A549 (cell line): ENCODE measurements around the gene SLC17A8.

ENCODE experiments used
- BHLHE40 ChIP-seq: IDR thresholded peaks from 2 replicates; pipeline ENCODE4 v1.6.1; 2012; ENCODE audit warnings: low read depth, low read length, inconsistent platforms
- MYC ChIP-seq: IDR thresholded peaks from 2 replicates; pipeline ENCODE4 v1.6.1; 2012; ENCODE audit warnings: mild to moderate bottlenecking, inconsistent platforms, low read length, improper control_type of control experiment, borderline replicate concordance
- PHF8 ChIP-seq: fragments of 200-600 bp; sonication (generic); IDR thresholded peaks from 2 replicates; pipeline ENCODE4 v1.6.1; 2016; ENCODE audit warnings: low read depth, mild to moderate bottlenecking, antibody characterized with exemption, moderate library complexity, borderline replicate concordance
- POLR2A ChIP-seq: IDR thresholded peaks from 2 replicates; pipeline ENCODE4 v1.6.1; 2012; ENCODE audit warnings: mild to moderate bottlenecking, low read length
- RFX5 ChIP-seq: fragments of 450-650 bp; IDR thresholded peaks from 2 replicates; pipeline ENCODE4 v1.7.1; 2014; ENCODE audit warnings: antibody characterized with exemption, mild to moderate bottlenecking, moderate library complexity
- TF ChIP-seq, protein P1 (sequence below): fragments of 200-600 bp; sonication (generic); IDR thresholded peaks from 2 replicates; pipeline ENCODE4 v1.6.1; 2016; ENCODE audit warnings: antibody characterized with exemption, mild to moderate bottlenecking, moderate library complexity
- TF ChIP-seq, protein P2 (sequence below): fragments of >200 bp; sonication (Bioruptor Twin); formaldehyde crosslinking; IDR thresholded peaks from 3 replicates; pipeline ENCODE4 v1.5.1; 2016

DNA sequence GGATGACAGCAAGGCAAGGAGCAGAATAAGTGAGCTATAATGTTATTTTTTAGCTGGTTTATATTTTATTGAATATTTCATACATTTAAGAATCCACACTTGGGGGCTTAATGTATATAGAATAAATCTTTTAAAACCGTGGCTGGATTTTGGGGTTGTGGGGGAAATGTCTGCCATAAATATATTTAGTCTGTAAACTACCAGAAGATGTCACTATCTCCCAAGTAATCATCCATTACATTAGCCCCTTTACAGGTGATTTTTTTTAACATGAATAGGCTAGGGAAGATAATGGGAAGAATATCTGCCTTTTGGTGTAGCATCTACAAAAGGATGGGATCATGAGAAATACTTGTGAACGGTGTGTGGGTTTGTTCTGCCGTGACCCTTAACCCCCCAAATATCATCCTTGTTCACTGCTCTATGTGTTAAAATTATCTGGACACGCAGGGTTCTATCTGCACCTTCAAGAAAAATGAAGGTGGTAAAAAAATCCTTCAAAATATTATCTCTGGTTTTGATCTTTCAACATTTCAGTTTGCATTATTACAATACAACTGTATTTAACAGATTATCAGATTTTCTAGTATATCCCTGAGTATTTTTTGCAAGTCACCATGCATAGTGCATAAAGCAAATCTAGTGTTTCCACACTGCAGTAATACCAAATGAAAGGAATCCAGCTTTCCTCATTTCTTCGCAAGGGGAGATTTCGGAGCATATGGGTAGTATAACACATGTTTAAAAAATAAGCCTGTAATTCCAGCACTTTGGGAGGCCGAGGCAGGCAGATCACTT is 8.0 kb upstream of the SLC17A8 start:
- TF ChIP-seq POLR2A: no peak
- no peak for TF ChIP-seq BHLHE40
- no peak for TF ChIP-seq MYC
- TF ChIP-seq, protein P1, sequence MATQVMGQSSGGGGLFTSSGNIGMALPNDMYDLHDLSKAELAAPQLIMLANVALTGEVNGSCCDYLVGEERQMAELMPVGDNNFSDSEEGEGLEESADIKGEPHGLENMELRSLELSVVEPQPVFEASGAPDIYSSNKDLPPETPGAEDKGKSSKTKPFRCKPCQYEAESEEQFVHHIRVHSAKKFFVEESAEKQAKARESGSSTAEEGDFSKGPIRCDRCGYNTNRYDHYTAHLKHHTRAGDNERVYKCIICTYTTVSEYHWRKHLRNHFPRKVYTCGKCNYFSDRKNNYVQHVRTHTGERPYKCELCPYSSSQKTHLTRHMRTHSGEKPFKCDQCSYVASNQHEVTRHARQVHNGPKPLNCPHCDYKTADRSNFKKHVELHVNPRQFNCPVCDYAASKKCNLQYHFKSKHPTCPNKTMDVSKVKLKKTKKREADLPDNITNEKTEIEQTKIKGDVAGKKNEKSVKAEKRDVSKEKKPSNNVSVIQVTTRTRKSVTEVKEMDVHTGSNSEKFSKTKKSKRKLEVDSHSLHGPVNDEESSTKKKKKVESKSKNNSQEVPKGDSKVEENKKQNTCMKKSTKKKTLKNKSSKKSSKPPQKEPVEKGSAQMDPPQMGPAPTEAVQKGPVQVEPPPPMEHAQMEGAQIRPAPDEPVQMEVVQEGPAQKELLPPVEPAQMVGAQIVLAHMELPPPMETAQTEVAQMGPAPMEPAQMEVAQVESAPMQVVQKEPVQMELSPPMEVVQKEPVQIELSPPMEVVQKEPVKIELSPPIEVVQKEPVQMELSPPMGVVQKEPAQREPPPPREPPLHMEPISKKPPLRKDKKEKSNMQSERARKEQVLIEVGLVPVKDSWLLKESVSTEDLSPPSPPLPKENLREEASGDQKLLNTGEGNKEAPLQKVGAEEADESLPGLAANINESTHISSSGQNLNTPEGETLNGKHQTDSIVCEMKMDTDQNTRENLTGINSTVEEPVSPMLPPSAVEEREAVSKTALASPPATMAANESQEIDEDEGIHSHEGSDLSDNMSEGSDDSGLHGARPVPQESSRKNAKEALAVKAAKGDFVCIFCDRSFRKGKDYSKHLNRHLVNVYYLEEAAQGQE: no peak
- TF ChIP-seq, protein P2, sequence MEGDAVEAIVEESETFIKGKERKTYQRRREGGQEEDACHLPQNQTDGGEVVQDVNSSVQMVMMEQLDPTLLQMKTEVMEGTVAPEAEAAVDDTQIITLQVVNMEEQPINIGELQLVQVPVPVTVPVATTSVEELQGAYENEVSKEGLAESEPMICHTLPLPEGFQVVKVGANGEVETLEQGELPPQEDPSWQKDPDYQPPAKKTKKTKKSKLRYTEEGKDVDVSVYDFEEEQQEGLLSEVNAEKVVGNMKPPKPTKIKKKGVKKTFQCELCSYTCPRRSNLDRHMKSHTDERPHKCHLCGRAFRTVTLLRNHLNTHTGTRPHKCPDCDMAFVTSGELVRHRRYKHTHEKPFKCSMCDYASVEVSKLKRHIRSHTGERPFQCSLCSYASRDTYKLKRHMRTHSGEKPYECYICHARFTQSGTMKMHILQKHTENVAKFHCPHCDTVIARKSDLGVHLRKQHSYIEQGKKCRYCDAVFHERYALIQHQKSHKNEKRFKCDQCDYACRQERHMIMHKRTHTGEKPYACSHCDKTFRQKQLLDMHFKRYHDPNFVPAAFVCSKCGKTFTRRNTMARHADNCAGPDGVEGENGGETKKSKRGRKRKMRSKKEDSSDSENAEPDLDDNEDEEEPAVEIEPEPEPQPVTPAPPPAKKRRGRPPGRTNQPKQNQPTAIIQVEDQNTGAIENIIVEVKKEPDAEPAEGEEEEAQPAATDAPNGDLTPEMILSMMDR: peak; percentile 84
- no peak for TF ChIP-seq PHF8
- TF ChIP-seq RFX5: no peak
